GM18498 (cell line): ENCODE data around the gene ITGA2B.
A peak's percentile ranks its signal among the peaks of the same experiment; 100 is the strongest.
"Not testable (repeated sequence)": the region's sequence is repeated elsewhere in the genome, so short reads cannot be mapped to it uniquely, and the experiment has no call there.

ENCODE experiments used
- ATAC-seq: cut with Tn5 transposase; IDR thresholded peaks from one replicate; pipeline ENCODE4 v1.9.1; 2021; ENCODE audit warnings: mild to moderate bottlenecking, moderate library complexity; ENCODE audit not compliant: unreplicated experiment

The ITGA2B gene

GRCh38 chr17:44369414-44370023 lies 19.9 kb downstream of the ITGA2B start:
- not testable (repeated sequence) for ATAC-seq

GRCh38 chr17:44368391-44369243 lies 20.8 kb downstream of the ITGA2B start:
- ATAC-seq = not testable (repeated sequence)

- ATAC-seq = no peak
Observed at GRCh38 chr17:44367231-44367979, 22.0 kb downstream of the ITGA2B start.

GRCh38 chr17:44365051-44365450 lies 24.4 kb downstream of the ITGA2B start:
- not testable (repeated sequence) for ATAC-seq

GRCh38 chr17:44363613-44364159 lies 25.8 kb downstream of the ITGA2B start, which contains the start of gene FAM171A2:
Gene FAM171A2 (minus strand): TSS chr17:44363853. CDS start chr17:44363714, 139 bp downstream.
- peak; percentile 74 for ATAC-seq

- peak; percentile 32 for ATAC-seq
Observed at GRCh38 chr17:44362949-44363612, 26.4 kb downstream of the ITGA2B start.

- ATAC-seq = no peak
Observed at GRCh38 chr17:44362459-44362948, 26.9 kb downstream of the ITGA2B start.

- ATAC-seq = no peak
Observed at GRCh38 chr17:44361292-44362260, 27.9 kb downstream of the ITGA2B start.

GRCh38 chr17:44360826-44361225 lies 28.6 kb downstream of the ITGA2B start:
- no peak for ATAC-seq

GRCh38 chr17:44360144-44360533 lies 29.3 kb downstream of the ITGA2B start:
- ATAC-seq = no peak

GRCh38 chr17:44359458-44360143 lies 29.8 kb downstream of the ITGA2B start:
- no peak for ATAC-seq

GRCh38 chr17:44359006-44359405 lies 30.4 kb downstream of the ITGA2B start:
- no peak for ATAC-seq

GRCh38 chr17:44358066-44358465 lies 31.4 kb downstream of the ITGA2B start:
- ATAC-seq = no peak

- no peak for ATAC-seq
Observed at GRCh38 chr17:44356241-44356640, 33.2 kb downstream of the ITGA2B start.

- ATAC-seq = no peak
Observed at GRCh38 chr17:44355642-44356099, 33.8 kb downstream of the ITGA2B start.

GRCh38 chr17:44354582-44355561 lies 34.6 kb downstream of the ITGA2B start:
- no peak for ATAC-seq

- ATAC-seq = no peak
Observed at GRCh38 chr17:44353672-44354331, 35.6 kb downstream of the ITGA2B start.
